NCI-H774 (cell line): ENCODE results near the gene ATG4D.
A peak's percentile ranks its signal among the peaks of the same experiment; 100 is the strongest.
"Not testable (repeated sequence)": the region's sequence is repeated elsewhere in the genome, so short reads cannot be mapped to it uniquely, and the experiment has no call there.

Experiments used
- DNase-seq: peaks from one replicate; lab custom pipeline; 2025; lab: John Stamatoyannopoulos, UW

Gene ATG4D

DNA sequence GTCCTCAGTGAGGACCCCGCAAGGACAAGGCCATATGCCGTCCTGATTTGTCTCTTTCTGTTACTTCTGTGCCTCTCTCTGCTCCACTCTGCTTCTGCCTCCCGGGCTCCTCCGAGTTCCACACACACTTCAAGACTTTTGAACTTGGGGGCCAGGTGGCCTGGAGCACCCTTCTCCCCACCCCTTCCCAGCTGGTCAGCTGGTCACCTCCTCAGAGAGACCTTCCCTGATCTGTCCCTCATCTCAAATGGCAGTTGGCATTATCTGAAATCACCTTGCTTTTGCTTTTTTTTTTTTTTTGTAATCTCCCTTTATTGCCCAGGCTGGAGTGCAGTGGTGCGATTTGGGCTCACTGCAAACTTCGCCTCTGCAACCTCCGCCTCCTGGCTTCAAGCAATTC is 24.3 kb upstream of the ATG4D start:
- no peak for DNase-seq

DNA sequence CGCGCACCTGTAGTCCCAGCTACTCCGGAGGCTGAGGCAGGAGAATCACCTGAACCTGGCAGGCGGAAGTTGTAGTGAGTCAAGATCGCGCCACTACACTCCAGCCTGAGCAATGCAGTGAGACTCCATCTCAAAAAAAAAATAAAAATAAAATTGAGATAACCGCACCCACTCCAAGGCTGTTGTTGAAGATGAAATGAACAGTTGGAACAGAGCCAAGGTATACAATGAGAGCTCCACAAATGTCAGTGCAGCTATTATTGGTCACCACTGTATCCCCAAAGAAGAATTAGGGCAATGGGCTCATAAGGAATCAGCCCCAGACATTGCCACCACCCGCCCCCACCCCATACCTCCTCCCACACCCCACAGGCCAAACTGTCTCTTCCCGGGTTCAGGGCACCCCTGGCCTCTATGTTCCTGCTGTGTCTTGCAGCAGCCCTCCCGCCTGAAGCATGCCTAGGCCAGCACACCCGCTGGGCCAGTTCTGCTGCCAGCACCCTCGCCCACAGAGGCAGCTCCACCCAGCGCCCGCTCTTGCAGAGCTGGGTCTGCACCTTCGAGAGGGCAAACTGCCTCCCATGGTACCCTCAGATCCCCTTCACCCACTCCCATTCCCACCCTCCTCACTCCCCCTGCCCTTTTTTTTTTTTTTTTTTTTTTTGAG is 22.9 kb upstream of the ATG4D start:
- DNase-seq = no peak

DNA sequence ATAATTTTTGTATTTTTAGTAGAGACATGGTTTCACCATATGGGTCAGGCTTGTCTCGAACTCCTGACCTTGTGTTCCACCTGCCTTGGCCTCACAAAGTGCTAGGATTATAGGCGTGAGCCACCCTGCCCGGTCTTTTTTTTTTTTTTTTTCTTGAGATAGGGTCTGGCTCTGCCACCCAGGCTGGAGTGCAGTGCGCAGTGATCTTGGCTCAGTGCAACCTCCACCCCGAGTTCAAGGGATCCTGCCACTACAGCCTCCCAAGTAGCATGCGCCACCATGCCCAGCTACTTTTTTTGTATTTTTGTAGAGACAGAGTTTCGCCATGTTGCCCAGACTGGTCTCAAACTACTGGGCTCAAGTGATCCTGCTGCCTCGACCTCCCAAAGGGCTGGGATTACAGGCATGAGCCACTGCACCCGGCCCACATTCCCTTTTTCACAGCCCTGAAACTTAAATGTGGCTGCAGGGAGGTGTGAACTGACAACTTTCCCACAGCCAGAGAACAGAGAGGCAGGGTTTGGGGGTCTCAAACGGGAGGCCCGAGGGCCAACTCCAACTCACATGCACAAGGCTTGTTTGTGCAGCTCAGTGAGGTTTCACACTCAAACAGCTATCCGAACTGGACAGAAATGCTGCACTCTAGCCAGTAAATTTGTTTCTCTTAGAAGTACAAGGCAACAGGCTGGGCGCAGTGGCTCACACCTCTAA is 22.1 kb upstream of the ATG4D start:
- no peak for DNase-seq

DNA sequence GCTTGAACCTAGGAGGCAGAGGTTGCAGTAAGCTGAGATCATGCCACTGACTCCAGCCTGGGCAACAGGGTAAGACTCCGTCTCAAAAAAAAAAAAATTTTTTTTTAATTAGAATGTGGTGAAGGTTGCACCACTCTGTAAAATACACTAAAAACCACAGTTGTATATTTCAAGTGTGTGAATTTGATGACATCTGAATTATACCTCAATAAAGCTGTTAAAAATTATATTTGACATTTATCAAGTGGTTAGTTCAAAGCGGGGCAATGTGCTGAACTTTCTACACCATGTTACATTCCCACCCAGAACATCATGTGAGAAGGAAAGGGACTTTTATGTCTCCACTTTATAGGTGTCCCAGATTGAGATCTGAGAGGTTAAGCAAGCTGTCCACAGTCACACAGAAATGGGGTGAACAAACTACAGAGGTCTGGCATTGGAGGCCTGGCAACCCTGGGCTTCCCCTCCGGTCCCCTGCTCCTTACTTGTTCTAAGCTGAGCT is 20.5 kb upstream of the ATG4D start:
- no peak for DNase-seq

DNA sequence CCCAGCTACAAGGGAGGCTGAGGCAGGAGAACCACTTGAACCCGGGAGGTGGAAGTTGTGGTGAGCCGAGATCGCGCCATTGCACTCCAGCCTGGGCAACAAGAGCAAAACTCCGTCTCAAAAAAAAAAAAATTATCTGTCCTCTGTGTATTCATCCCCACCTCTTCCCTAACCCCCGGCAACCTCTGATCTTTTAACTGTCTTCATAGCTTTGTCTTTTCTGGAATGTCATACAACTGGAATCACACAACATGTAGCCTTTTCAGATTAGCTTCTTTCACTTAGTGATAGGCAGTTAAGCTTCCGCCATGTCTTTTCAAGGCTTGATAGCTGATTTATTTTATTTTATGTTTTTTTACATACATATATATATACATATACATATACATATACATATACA is 18.1 kb upstream of the ATG4D start:
- no peak for DNase-seq

DNA sequence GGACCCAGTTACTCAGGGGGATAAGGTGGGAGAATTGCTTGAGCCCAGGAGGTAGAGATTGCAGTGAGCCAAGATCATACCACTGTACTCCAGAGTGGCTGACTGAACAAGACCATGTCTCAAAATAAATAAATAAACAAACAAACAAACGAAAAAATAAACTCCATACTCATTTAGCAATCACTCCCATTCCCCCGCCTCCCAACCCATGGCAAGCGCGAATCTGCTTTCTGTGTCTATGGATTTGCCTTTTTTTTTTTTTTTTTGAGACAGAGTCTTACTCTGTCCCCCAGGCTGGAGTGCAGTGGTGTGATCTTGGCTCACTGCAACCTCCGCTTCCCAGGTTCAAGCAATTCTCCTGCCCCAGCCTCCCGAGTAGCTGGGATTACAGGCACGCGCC is 16.8 kb upstream of the ATG4D start:
- DNase-seq = not testable (repeated sequence)

DNA sequence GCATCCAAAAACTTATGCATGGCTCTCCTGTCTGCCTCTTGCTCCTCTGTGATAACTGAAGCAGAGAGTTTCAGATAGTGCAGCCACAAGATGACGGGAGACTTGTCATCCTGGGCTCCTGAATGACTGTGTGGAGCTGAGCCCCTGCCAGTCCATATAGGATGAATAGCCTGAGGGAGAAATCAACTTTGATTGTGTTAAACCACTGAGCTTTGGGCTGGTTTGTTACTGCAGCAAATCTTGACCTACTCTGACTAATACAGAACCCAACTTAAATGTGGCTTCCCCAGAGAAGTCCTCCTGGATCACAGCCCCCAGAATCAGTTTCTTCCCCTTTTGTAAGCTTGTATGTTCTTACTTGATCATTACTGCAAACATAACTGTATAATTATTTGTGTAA is 11.2 kb upstream of the ATG4D start:
- no peak for DNase-seq

DNA sequence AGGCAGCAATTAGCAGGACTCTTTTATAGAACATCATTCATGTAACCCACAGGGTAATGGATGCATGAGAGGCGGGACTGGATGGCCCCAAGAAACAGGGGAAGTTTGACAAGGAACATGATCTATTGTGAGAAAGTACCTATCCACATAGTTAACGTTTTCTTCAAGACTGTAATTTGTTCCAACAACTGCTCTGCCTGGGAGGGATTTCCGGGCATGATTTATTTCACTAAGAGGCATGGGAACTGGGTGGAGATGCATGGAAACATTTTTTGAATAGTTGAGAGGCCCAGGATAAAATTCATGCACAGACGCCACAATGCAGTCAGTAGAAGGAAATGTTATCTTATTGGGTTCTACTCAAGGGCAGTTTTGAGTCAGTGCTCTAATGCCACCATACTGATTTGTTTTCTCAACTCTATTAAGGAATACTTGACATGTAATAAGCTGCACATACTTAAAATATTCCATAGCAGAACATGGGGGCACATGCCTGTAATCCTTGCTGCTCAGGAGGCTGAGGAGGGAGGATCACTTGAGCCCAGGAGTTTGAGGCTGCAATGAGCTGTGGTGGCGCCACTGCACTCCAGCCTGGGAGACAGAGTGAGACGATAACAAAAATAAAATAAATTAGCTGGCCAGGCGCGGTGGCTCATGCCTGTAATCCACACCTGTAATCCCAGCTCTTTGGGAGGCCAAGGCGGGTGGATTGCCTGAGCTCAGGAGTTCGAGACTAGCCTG is 9.9 kb upstream of the ATG4D start:
- no peak for DNase-seq

DNA sequence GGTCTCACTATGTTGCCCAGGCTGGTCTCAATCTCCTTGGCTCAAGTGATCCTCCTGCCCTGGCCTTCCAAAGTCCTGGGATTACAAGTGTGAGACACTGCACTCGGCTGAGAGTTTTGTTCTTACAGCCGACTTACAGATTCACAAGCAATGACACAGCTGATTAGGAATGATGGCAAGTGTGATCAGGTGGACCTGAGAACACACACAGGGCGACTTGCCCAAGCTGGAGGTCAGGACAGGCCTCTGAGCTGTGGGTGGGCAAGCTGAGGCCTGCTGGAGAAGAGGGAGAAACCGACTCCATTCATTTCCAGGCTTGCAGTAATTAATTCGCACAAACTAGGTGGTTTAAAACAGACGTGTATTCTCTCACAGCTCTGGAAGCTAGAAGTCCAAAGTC is 8.1 kb upstream of the ATG4D start:
- DNase-seq = no peak

DNA sequence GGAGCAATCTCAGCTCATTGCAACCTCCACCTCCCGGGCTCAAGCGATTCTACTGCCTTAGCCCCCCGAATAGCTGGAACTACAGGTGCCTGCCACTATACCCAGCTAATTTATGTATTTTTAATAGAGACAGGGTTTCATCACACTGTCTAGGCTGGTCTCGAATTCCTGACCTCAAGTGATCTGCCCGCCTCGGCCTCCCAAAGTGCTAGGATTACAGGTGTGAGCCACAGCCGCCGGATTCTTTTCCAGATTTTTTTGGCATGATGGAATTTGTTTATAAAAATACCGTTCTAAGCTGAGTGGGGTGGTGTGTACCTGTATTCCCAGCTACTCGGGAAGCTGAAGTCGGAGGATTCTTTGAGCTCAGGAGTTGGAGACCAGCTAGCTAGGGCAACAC is 6.0 kb upstream of the ATG4D start:
- DNase-seq = no peak

DNA sequence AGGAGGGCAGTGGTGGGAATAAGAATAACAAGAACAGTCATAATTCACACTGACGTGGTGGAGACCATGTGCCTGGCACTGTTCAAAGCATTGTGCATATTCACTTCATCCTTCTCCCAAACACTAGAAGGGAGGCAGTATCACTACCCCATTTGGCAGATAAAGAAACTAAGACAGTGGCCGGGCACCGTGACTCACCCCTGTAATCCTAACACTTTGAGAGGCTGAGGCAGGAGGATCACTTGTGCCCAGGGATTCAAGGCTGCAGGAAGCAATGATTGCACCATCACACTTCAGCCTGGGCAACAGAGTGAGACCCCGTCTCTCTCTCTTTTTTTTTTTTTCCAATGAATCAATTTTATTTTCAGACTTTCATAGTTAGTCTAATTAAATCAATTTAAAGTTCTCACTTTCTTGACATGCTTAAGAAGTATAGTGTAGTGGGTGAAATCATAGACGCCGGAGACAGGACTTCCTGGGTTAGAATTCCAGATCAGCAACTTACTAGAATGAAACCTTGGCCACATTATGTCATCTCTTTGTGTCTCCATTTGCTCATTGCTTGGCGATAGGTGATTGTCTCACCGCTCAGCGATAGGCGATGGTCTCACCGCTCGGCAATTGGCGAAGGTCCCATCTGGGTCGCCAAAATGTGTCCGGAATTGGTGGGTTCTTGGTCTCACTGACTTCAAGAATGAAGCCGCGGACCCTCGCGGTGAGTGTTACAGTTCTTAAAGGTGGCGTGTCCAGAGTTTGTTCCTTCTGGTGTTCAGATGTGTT is 5.3 kb upstream of the ATG4D start:
- DNase-seq = no peak

DNA sequence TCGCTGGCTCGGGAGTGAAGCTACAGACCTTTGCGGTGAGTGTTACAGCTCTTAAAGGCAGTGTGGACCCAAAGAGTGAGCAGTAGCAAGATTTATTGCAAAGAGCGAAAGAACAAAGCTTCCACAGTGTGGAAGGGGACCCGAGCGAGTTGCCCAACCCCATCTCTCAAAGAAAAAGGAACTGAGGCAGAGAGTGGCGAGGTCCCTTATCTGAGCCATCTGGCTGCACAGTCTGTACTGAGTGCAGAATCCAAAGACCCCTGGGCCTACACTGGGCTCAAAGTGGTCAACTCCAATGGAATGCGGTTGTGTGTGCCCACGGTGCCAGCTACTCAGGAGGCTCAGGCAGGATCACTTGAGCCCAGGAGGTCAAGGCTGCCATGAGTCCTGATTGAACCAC is 4.7 kb upstream of the ATG4D start:
- not testable (repeated sequence) for DNase-seq

DNA sequence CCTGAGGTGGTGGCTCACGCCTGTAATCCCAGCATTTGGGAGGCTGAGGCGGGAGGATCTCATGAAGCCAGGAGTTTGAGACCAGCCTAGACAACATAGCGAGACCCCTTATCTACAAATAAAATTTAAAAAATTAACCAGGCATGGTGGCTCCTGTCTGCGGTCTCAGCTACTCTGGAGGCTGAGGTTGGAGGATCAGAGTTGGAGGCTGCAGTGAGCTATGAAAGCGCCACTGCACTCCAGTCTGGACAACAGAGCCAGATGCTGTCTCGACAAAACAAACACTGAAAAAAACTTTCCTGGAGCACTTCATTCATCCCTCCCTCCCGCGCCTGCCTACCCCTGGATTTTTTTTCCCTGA is 665 bp upstream of the ATG4D start:
- DNase-seq = peak; percentile 61

DNA sequence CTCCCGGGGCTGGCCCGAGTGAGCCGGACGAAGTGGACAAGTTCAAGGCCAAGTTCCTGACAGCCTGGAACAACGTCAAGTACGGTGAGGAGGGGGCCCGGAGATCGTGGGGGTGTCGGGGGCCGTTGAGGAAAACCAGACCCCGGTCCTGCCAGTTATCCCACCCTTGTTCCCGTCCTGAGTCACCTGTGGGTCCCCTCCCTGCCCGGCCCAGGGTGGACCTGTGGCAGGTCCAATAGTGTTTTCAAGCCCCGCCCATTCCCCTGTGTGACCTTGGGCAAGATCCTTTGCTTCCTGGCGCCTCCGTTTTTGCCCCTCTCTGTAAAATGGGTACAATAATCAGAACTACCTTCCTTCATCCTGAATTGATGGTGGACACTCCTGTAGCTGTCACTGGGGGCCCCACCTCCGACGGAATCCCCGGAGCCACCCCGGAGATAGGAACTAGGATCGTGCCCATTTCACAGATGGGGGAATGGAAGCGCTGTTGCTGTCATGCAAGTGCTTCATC is 593 bp downstream of the ATG4D start:
- no peak for DNase-seq

DNA sequence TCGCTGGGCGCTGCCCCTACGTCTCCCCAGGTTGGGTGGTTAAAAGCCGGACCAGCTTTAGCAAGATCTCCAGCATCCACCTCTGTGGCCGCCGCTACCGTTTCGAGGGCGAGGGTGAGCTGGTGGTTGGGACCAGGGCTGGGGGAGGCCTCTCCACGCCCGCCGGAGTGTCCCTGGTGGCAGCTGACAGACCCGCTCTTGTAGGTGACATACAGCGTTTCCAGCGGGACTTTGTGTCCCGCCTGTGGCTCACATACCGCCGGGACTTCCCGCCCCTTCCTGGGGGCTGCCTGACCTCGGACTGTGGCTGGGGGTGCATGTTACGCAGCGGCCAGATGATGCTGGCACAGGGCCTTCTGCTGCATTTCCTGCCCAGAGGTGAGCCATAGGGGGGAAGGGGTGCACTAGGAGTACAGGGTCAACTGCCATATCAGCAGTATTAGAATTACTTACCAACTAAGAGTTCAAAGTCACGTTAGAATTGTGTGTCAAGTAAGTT is 1.1 kb downstream of the ATG4D start:
- no peak for DNase-seq

DNA sequence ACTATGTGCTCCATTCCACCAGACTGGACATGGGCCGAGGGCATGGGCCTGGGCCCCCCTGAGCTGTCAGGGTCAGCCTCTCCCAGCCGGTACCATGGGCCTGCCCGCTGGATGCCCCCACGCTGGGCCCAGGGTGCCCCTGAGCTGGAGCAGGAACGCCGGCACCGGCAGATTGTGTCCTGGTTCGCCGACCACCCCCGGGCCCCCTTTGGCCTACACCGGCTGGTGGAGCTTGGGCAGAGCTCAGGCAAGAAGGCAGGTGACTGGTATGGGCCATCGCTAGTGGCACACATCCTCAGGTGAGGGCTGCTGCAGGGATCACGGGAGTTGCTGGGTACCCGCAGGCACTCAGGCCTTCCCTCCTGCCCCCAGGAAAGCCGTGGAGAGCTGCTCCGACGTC is 3.1 kb downstream of the ATG4D start:
- DNase-seq = no peak

DNA sequence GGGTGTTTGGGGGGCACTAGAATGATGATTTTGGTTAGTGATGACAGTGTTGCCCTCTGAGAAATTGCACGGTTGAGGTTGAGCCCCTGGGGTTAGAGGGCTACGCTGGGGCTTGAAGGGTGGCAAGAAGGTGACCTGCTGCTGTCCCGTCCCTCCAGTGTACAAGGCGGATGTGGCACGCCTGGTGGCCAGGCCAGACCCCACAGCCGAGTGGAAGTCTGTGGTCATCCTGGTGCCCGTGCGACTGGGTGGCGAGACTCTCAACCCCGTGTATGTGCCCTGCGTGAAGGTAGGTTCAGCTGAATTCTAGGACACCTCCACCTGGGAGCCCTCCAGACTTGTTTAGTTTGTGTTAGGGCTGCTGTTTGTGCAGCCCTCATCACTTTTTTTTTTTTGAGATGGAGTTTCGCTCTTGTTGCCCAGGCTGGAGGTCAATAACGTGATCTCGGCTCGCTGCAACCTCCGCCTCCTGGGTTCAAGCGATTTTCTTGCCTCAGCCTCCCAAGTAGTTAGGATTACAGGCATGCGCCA is 5.1 kb downstream of the ATG4D start:
- no peak for DNase-seq

DNA sequence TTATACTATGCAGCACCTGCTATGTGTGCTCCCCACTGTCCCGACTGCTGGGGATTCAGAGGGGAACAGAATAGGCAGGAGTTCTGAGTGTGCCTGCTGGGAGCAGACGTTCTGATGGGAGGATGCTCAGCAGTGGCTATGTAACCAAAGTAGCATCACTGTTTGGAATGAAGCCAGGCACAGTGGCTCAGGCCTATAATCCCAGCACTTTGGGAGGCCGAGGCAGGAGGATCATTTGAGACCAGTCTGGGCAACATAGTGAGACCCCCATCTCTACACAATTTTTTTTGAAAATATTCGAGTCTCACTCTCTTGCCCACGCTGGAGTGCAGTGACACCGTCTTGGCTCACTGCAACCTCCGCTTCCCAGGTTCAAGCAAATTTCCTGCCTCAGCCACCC is 6.0 kb downstream of the ATG4D start:
- no peak for DNase-seq

DNA sequence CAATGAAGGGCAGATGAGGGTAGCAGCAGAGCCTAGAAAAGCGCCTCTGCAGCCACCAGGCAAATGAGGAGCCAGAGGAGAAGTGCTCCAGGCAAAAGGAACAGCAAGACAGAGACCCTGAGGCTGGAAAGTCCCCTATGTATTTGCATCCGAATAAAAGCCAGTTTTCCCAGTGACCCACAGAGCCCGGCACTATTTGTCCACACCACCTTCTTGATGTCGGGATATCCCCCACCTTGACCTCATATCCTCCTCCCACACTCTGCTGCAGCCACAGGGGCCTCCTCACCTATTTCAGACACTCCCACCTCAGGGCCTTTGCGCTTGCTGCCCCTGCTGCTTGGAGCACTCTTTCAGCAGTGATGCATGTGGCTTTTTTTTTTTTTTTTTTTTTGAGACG is 6.6 kb downstream of the ATG4D start:
- DNase-seq = no peak

DNA sequence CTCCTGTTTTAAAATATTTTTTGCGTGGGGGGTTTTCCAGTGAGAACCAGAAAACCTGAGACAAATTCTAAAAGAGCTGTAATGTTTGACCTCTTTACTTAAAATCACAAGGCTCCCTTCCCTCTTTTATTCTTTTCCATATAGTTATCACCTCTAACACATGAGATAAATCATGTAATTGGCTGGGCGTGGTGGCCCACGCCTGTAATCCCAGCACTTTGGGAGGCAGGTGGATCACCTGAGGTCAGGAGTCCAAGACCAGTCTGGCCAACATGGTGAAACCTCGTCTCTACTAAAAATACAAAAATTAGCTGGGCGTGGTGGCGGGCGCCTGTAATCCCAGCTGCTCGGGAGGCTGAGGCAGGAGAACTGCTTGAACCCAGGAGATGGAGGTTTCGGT is 7.3 kb downstream of the ATG4D start:
- not testable (repeated sequence) for DNase-seq

DNA sequence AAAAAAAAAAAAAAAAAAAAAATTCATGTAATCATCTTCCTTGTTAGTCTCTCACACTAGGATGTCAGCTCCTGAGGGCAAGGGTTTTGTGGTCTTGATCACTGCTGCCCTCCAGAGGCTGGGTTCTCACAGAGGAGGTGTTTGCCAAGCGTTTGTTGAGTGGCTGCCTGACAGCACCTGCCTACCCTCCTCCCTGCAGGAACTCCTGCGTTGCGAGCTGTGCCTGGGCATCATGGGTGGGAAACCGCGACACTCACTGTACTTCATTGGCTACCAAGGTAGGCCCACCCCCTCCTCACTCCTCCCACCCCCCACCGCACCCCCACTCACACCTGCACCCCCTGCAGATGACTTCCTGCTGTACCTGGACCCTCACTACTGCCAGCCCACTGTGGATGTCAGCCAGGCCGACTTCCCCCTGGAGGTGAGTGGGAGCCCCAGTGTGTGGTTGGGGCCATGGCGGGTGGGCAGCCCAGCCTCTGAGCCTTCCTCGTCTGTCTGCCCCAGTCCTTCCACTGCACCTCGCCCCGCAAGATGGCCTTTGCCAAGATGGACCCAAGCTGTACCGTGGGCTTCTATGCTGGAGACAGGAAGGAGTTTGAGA is 8.1 kb downstream of the ATG4D start:
- no peak for DNase-seq
